Posterior vena cava (tissue), 2 donors: ENCODE data around the gene MYO9A. TPM values are rescaled to one million over a fixed set of nuclear protein-coding genes. Genes with fewer than 3 reads are reported as not detected.
"Not testable (repeated sequence)": the region's sequence is repeated elsewhere in the genome, so short reads cannot be mapped to it uniquely, and the experiment has no call there.

ENCODE experiments used
- DNase-seq: peaks from one replicate; pipeline ENCODE4 v3.0.0-alpha.2; 2020; ENCODE audit warnings: low spot score
- intact Hi-C, 2 donors: fragments of 100-400 bp; cut with DNase I; formaldehyde crosslinking; loops; one replicate each; pipeline versions ENCODE4 v1.14.1 to v1.14.2; 2022 to 2023
- total RNA-seq, 2 donors: library from RNA; stranded (reverse); fragmentation: NEBNext Ultra II Directional; extraction: Animal tissue kit (Norgen Biotek cat#: 25700); gene quantifications; one replicate each; pipeline ENCODE4 v1.2.1, GENCODE V29; 2021
- donor health status: DM: yes; HTN: yes; CAD: no.
- donor health status: DM: yes; HTN: yes; CAD: no.

Gene MYO9A
- total RNA-seq, 2 donors from 2014 or later, result 61.4 to 68.2 TPM

DNA sequence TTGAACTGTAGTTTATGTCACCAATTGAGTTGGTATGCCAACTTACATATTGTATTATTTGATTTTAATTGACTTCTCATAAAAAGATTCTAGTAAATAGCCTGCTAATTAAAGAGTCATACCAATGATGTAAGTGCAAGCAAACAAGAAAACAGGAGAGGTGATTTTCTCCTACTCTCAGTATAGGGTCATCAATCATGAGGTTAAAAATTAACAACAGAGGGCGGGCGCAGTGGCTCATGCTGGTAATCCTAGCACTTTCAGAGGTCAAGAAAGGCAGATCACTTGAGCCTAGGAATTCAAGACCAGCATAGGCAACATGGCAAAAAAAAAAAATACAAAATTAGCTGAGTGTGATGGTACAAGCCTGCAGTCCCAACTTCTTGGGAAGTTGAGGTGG lies 108.7 kb downstream of the MYO9A start:
- intact Hi-C loops, result no loop called here
- DNase-seq, result no peak

DNA sequence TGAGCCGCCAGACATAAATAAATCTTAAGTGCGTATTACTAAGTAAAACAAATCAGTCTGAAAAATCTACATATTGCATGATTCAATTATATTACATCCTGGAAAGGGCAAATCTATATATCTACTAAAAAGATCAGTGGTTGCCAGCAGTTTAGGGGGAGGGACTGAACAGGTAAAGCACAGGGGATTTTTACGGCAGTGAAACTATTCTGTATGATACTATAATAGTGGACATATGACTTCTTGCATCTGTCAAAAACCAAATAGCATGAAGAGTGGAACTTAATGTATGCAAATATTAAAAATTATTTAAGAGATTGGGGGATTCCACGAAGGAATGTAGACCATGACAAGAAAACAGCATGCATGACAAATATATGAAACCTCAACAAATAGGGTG lies 111.6 kb downstream of the MYO9A start:
- intact Hi-C loops, result no loop called here
- DNase-seq, result no peak

DNA sequence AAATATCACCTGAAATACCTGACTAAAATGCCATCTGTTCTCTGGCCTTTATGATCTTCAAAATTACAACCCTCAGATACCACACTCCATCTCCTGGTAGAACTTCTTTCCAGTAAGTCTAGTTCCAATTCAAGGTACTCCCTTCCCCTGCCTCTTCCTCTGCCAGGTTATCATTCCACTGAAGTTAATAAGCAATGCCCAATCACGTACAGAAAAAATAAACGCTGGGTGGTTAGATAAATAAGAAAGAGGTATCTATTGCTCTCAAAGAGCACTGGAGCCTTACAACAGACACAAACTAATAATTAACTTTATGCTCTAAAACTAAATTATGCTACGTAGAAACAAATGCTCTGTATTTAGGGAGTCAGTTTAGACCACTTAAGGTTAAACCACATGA lies 112.5 kb downstream of the MYO9A start:
- no peak for DNase-seq
- intact Hi-C loops, result no loop called here

DNA sequence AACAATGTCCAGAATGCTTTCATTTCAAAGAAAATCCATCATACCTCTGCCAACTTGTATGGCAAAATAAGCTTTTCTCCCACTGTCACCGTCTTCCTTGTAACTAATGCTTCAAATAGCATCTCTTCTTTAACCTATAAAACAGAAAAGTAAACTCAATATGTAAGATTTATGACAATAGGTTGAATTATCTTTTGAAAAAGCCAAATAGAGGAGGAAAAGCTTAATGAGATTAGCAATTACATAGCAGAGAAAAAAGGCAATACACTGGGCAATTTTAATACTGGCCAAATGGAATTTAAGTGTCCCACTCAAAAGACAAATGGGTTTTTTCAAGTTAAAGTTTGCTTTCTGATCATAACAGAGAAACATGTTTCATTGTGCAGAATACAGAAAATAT lies 118.1 kb downstream of the MYO9A start:
- intact Hi-C loops, result no loop called here
- no peak for DNase-seq

DNA sequence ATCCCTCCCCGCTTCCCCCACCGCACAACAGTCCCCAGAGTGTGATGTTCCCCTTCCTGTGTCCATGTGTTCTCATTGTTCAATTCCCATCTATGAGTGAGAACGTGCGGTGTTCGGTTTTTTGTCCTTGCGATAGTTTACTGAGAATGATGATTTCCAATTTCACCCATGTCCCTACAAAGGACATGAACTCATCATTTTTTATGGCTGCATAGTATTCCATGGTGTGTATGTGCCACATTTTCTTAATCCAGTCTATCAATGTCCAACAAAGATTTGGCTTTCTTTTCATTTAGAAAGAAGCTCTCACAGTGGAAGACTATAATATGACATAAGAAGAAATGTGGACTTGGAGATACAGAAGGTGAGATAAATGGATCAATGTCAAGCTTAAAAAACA lies 119.2 kb downstream of the MYO9A start:
- intact Hi-C loops, DNase-seq: not testable (repeated sequence)

DNA sequence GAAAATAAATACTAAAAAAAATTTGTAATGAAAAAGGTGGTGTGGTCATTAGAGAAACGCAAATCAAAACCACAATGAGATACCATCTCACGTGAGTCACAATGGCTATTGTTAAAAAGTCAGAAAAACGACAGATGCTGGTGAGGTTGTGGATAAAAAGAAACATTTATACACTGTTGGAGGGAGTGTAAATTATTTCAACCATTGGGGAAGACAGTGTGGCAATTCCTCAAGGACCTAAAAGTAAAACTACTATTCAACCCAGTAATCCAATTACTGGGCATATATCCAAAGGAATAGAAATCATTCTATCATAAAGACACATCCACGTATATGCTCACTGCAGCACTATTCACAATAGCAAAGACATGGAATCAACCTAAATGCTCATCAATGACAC lies 120.3 kb downstream of the MYO9A start:
- intact Hi-C loops, result no loop called here
- DNase-seq, result no peak

DNA sequence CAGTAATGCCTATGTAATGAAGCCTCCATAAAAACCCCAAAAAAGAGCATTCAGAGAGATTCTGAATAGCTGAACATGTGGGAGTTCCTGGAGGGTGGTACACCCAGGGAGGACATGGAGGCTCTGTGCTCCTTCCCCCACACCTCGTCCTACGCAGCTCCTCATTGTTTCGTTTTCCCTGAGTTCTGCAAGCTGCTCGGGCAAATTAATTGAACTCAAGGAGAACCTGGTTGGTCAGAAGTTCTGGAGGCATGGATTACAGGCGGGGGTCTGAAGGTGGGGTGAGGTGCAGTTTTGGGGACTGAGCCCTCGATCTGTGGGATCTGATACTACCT lies 142.2 kb downstream of the MYO9A start:
- intact Hi-C loops, result no loop called here
- DNase-seq, result no peak

DNA sequence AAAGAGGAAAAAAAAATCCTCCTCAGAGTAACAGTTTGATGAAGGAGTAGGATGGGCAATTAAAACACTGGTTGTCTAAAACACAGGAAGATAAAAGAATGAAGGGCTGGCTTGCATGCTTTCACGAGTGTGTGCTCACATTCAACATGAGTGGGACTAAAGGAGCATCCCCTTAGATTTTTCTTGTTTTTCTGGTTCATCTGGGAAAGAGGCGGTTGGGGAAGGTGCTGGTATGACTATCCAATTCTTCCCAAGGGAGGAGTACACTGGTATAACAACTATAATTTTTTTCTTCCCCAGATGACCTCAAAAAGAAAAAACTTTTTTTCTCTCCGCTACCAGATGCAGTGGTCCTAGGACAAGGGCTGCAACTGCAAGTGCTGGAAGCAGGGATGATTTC lies 143.7 kb downstream of the MYO9A start:
- intact Hi-C loops, result no loop called here
- DNase-seq, result no peak

DNA sequence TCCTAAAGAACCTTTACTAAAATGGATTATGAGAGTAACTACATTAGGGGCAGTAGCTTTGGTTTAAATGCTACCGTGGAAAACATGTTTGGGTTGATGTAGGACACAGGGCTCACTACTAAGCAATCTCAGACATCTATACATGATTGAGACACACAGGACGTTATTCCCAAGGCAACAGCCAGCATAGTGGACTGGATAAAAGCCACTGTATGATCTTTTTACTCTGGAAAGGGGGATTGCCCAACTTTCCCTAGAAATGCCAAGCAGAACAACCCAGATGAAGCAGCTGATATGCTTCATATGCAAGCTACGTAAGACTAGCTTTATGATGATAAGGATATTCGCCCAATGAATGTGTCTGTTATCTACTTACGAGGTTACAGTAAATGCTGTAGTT lies 144.6 kb downstream of the MYO9A start:
- intact Hi-C loops, result no loop called here
- DNase-seq, result no peak

DNA sequence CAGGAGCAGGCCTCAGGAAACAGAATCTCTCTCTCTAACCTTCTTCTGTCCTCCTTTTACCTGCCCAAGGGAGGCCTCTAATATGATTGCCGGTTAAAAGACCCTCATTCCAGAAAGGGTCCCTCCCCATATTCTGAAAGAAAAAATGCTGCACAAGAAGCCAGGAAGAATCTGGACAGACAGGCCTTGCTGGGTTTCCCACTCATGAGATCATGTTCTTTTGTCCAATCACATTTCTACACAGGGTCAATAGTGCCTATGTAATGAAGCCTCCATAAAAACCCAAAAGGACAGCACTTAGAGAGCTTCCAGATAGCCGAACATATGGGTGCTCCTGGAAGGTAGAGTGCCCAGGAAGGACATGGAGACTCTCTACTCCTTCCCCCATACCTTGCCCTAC lies 146.0 kb downstream of the MYO9A start:
- intact Hi-C loops, result no loop called here
- no peak for DNase-seq

DNA sequence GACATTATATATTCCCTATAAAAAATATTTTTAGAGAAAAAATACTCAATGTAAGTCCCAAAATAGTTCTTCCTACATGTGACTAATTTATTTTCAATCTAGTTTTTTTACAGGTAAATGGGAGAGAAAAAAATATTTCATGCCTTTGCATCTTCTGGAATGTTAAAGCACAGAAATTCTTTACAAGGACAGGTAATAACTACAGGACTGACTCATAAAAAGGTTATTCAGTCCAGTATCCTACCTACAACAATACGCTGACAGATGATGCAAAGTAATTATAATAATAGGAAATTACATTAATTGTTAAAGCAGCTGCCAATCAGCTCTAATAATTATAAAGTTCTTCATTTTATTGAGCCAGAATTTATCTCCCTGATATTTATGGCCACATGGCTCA lies 147.5 kb downstream of the MYO9A start:
- intact Hi-C loops, result no loop called here
- DNase-seq, result no peak

DNA sequence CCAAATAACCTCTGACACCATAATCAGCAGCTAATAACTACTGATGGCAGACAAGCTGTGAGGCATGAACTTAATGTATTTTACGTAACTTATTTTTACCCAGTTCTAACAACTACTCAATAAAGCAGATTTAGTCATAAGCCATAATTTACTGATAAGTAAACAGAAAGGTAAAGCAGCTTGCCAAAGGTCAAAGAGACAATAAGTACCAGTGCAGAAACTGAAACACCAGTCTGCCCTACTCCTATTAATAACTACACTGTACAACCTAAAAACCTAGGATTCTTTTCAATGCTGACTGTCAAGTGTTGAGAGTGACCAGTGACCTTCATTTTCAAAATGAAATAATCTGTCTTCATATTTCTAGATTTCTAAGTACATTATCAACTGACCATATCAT lies 155.4 kb downstream of the MYO9A start:
- no peak for DNase-seq
- intact Hi-C loops, result no loop called here

DNA sequence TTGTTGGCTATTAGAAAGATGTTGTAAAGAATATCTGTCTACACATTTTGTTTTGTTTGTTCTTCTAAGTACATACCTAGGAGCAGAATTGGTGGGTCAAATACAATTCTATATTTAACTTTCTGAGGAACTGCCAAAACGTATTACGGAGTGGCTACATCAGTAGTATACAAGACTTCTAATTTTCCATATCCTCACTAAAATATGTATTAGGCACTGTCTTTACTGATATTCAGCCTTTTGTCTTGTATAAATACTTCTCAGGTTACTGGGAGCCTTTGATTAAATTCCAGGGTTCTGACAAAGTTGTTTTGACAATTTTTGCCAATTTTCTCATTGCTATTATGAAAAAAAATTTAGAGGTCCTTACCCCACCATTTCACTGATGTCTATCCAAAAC lies 160.9 kb downstream of the MYO9A start:
- no peak for DNase-seq
- intact Hi-C loops, result no loop called here

DNA sequence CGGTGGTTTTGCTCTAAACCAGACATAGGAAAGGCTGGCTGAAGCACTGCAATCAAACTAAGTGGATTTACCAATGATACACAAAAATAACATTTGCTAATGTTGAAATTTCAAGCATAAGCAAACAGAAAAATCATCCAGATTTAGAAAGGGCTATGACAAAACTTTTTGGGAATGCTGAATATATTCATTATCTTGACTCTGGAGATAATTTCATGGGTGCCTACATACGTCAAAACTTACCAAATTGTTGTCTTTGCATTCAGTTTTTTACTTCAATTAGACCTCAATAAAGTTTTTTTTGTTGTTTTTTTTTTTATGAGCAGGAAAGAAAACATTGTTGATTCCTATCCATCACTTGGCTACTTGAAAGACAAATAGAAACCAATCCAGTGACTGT lies 166.8 kb downstream of the MYO9A start:
- intact Hi-C loops, result loop anchor here in 1 of 2 donors (5.0 kb wide), 1 partner anchor 574 kb away; no protein-coding TSS in a partner anchor
- DNase-seq, result no peak

DNA sequence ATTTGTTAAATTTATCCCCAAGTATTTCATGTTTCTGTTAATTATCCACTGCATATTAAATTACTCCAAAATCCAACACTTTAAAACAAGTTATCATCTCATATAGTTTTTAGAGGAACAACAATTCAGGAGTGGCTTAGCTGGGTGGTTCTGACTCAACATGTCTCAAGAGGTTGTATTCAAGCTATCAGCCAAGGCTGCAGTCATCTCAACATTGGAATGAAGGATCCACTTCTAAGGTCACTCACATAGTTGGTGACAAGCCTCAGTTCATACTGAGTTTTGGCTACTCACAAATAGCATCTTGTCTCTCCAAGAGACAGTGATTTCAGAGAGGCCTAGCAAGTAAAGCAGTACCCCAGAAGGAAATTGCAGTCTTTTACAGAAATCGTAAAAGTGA lies 172.9 kb downstream of the MYO9A start:
- intact Hi-C loops, result no loop called here
- no peak for DNase-seq

DNA sequence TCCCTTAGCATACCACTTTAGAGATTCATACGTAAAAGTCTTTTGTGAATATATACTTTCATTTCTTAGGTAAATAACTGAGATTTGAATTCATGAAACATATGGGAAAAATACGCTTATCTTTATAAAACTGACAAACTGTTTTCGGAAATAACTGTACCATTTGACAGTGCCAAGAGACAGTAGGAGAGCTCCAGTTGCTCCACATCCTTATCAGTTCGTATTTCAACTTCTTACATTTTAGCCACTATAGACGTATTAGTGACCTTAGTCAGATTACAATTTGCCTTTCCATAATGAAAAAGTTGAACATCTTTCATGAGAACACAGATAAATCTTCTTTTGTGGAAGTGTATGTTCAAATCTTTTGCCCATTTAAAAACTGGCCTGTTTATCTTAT lies 174.1 kb downstream of the MYO9A start:
- intact Hi-C loops, result no loop called here
- no peak for DNase-seq

DNA sequence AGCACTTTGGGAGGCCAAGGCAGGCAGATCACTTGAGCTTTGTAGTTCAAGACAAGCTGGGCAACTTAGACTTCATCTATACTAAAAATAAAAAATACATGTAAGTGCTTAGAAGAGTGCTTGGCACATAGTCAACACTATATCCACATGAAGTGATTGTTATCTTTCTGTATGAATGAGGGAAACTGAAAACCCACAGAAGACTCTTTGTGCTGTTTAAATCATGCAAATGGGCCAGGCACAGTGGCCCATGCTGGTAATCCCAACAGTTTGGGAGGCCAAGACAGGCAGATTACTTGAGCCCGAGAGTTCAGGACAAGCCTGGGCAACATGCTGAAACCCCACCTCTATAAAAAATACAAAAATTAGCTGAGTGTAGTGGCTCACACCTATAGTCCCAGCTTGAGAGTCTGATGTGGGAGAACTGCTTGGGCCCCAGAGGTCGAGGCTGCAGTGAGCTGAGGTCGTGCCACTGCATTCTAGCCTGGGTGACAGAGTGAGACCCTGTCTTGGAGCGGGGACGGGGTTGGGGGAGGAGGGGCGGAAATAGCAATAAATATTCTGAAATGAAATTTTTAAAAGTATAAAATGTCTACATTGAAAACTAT lies 177.9 kb downstream of the MYO9A start:
- intact Hi-C loops, result no loop called here

DNA sequence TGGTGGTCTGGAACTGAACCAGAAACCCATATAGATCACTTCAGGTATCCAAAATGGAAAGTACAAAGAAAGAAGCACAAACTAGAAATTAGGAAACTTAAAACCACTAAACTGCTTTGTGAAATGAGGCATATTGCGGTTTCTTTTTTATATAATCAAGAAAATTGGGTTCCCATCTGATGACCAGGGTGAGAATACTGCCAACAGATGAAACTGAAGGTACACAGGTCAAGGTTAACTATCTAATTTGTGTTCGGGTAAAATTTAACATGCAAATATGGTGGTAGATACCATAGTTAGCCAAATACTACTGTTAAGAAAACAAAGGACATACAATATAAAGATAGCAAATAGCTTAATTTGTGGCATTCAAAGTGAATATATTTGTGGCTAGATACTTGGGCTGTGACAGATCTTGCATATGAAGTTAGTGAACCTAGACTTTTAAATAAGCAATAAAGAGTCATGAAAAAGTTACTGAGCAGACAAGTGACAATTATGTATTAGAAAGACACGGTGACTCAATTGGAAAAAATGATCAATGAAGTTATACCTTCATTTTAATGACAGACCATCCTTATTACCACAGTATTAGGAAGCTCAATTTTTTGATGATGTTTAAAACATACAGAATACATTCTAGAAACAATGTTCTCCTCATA lies 180.2 kb downstream of the MYO9A start:
- no peak for DNase-seq
- intact Hi-C loops, result no loop called here

More for the DNA sequence above, 177.9 kb downstream of the MYO9A start:
- no peak for DNase-seq

DNA sequence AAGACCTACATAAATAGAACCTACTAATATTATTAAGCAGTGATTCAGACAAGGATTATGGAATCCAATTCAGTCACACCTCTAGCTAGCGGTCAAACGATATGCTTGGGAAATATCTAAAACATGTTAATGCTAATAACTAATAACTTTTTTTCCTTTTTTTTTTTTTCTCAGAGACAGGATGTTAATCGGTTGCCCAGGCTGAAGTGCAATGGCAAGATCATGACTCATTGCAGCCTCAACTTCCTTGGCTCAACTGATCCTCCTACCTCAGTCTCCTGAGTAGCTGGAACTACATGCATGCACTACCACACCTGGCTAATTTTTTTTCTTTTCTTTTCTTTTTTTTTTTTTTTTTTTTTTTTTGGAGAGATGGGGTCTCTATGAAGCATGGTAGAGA lies 183.5 kb downstream of the MYO9A start:
- intact Hi-C loops, result no loop called here
- DNase-seq, result no peak

DNA sequence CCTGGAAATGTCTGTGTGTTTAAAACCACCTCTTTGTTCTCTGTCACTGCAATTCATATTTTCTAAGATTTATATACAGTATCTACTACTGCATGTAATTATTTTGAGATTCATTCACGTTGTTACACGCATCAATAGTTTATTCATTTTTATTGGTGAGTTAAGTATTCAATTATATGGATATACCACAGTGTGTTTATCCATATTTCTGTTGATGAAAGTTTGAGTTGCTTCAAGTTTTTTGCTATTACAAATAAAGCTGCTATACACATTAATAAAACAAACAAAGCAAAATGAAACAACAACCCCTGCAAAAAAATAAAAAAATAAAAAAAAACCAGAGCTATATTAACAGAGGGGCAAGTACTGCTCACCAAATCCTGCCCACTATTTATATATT lies 185.3 kb downstream of the MYO9A start:
- DNase-seq, result no peak
- intact Hi-C loops, result no loop called here

DNA sequence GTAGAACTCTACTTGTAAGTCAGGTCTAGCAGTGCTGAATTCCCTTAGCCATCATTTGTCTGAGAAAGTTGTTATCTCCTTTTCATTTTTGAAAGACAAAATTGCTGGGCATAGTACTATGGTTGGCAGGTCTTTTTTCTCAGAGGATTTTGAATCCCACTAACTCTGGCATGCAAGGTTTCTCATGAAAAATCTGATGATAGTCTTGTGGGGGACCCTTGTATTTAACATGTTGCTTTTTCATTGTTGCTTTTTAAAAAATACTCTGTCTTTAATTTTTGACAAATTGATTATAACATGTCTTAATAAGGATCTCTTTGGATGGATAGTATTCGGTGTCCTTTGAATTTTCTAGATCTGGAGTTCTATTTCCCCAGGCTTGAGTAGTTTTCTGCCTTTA lies 186.7 kb downstream of the MYO9A start:
- no peak for DNase-seq
- intact Hi-C loops, result no loop called here

DNA sequence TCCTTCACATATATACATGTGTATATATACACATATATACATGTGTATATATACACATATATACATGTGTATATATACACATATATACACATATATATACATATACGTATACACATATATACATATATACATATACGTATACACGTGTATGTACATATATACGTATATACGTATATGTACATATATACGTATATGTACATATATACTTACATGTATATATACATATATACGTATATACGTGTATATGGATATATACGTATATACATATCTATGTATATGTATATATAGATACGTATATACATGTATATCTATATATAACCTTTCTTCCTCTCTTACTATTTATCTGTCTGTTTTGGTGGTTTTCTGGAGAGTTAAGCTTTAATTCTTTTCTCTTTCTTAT lies 192.8 kb downstream of the MYO9A start:
- DNase-seq, result no peak
- intact Hi-C loops, result no loop called here
